HL-60 (cell line): ENCODE data around the gene FRRS1L.
A peak's percentile ranks its signal among the peaks of the same experiment; 100 is the strongest.

ENCODE experiments used
- DNase-seq, 2 experiments: peaks; one replicate each; pipeline ENCODE4 v3.0.0-alpha.2; 2010 to 2020; ENCODE audit warnings: low read depth in 1 of 2, low spot score in 1 of 2
- H3K27ac ChIP-seq: fragments of 250-450 bp; sonication (Bioruptor Pico); replicated peaks from 2 replicates; pipeline ENCODE4 v1.5.1; 2020; ENCODE audit warnings: mild to moderate bottlenecking, moderate library complexity
- H3K27me3 ChIP-seq: fragments of 250-450 bp; sonication (Bioruptor Pico); 2 replicates; pipeline ENCODE4 v1.5.1; 2021; ENCODE audit warnings: mild to moderate bottlenecking, moderate library complexity; ENCODE audit not compliant: insufficient read depth, poor library complexity, severe bottlenecking
- H3K4me3 ChIP-seq: replicated peaks from 2 replicates; pipeline ENCODE4 v1.5.1; 2011; ENCODE audit warnings: mild to moderate bottlenecking, control low read depth, low read length; ENCODE audit not compliant: insufficient read depth
- GABPA ChIP-seq: IDR thresholded peaks from 2 replicates; pipeline ENCODE4 v1.6.1; 2012; ENCODE audit warnings: low read depth
- POLR2AphosphoS5 ChIP-seq: IDR thresholded peaks from 2 replicates; pipeline ENCODE4 v1.6.1; 2012; ENCODE audit warnings: low read depth
- SPI1 ChIP-seq: IDR thresholded peaks from 2 replicates; pipeline ENCODE4 v1.6.1; 2012; ENCODE audit warnings: low read depth, mild to moderate bottlenecking, borderline replicate concordance
- TF ChIP-seq, protein P1 (sequence below): IDR thresholded peaks from one replicate; pipeline ENCODE4 v1.5.1; 2011; ENCODE audit warnings: low read length, control low read depth, inconsistent platforms; ENCODE audit not compliant: insufficient read depth
- TF ChIP-seq, protein P2 (sequence below): IDR thresholded peaks from 2 replicates; pipeline ENCODE4 v1.6.1; 2012; ENCODE audit warnings: low read depth; ENCODE audit not compliant: insufficient replicate concordance

FRRS1L gene

DNA sequence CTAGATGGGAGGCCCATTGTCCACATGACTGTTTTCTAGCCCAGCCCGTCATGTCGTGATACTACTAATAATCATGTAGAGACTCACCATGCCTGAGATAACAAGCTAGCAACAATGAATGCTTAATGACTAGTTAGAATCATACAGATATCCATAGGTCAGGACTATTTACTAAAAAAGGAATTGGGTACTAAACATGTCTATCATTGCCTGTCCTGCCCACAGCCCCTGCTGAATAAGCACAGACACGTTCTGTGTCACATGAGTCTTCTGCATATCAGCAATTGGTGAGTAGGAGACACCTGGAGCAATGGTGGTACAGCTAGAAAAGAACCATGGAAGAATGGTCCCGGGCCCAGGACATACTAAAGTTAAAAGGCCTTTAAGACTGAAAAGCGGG is 18.0 kb downstream of the FRRS1L start:
- H3K27ac ChIP-seq = no peak overlapping the region
- TF ChIP-seq POLR2AphosphoS5 (no peak), GABPA (no peak), SPI1 (no peak)
- TF ChIP-seq, protein P1, sequence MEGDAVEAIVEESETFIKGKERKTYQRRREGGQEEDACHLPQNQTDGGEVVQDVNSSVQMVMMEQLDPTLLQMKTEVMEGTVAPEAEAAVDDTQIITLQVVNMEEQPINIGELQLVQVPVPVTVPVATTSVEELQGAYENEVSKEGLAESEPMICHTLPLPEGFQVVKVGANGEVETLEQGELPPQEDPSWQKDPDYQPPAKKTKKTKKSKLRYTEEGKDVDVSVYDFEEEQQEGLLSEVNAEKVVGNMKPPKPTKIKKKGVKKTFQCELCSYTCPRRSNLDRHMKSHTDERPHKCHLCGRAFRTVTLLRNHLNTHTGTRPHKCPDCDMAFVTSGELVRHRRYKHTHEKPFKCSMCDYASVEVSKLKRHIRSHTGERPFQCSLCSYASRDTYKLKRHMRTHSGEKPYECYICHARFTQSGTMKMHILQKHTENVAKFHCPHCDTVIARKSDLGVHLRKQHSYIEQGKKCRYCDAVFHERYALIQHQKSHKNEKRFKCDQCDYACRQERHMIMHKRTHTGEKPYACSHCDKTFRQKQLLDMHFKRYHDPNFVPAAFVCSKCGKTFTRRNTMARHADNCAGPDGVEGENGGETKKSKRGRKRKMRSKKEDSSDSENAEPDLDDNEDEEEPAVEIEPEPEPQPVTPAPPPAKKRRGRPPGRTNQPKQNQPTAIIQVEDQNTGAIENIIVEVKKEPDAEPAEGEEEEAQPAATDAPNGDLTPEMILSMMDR = no peak
- TF ChIP-seq, protein P2, sequence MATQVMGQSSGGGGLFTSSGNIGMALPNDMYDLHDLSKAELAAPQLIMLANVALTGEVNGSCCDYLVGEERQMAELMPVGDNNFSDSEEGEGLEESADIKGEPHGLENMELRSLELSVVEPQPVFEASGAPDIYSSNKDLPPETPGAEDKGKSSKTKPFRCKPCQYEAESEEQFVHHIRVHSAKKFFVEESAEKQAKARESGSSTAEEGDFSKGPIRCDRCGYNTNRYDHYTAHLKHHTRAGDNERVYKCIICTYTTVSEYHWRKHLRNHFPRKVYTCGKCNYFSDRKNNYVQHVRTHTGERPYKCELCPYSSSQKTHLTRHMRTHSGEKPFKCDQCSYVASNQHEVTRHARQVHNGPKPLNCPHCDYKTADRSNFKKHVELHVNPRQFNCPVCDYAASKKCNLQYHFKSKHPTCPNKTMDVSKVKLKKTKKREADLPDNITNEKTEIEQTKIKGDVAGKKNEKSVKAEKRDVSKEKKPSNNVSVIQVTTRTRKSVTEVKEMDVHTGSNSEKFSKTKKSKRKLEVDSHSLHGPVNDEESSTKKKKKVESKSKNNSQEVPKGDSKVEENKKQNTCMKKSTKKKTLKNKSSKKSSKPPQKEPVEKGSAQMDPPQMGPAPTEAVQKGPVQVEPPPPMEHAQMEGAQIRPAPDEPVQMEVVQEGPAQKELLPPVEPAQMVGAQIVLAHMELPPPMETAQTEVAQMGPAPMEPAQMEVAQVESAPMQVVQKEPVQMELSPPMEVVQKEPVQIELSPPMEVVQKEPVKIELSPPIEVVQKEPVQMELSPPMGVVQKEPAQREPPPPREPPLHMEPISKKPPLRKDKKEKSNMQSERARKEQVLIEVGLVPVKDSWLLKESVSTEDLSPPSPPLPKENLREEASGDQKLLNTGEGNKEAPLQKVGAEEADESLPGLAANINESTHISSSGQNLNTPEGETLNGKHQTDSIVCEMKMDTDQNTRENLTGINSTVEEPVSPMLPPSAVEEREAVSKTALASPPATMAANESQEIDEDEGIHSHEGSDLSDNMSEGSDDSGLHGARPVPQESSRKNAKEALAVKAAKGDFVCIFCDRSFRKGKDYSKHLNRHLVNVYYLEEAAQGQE = no peak
- H3K4me3 ChIP-seq = no peak overlapping the region
- DNase-seq = no peak
- no peaks in the 10 kb centered on the region for H3K27me3 ChIP-seq

DNA sequence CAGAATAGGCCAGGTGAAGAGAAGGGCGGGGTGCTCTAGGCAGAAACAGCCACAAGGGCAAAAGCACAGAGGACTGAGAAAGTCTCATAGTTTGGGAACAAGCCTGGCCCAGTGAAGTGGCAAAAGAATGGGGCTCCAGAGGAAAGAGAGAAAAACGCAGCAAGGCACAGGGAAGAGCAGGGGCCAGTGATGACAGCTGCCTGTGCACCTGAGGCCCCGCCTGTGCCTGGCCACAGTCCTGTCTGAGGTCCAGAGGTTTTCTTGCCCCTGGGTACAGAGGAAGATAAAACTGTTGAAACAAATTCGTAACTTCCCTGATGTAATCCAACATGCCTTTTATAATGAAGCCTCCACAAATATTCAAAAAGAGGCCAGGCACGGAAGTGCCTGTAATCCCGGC is 22.0 kb downstream of the FRRS1L start:
- DNase-seq = no peak
- TF ChIP-seq, protein P1 = no peak
- TF ChIP-seq POLR2AphosphoS5 (no peak), GABPA (no peak), SPI1 (no peak)
- TF ChIP-seq, protein P2 = no peak
- Histone ChIP-seq H3K27me3 (no peaks in the 10 kb centered on the region), H3K4me3 (no peak overlapping the region), H3K27ac (no peak overlapping the region)

DNA sequence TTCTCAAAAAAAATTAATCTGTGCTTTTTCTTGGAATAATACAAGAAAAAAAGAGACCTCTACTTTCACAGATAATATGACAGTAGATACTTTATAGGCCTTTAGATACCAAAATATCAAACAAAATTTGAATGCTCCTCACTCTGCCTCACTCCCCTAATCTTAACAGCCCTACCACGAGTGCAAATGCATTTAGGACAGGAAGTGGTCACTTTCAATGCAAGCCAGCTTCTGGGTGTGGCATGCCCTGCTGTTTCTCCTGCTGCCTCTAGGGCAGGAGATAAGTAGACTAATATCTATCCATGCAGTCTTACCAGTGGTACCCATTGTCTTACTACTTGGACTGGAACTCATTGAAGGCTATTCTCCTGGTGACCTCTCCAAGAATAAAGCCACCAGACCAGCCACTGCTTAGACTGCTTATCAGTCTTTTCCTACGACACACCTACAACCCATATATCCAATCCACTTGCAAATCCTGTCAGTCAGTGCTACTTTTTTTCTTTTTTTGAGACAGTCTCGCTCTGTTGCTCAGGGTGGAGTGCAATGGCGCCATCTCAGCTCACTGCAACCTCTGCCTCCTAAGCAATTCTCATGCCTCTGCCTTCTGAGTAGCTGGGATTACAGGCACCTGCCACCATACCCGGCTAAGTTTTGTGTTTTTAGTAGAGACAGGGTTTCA is 23.0 kb downstream of the FRRS1L start:
- TF ChIP-seq SPI1 (peak; percentile 47; the same call in 1 of the 2 replicates), GABPA (no peak)
- TF ChIP-seq, protein P1 = peak; percentile 32
- DNase-seq = peak in 1 of 2 experiments; percentile 28
- no peak overlapping the region for H3K27ac ChIP-seq

DNA sequence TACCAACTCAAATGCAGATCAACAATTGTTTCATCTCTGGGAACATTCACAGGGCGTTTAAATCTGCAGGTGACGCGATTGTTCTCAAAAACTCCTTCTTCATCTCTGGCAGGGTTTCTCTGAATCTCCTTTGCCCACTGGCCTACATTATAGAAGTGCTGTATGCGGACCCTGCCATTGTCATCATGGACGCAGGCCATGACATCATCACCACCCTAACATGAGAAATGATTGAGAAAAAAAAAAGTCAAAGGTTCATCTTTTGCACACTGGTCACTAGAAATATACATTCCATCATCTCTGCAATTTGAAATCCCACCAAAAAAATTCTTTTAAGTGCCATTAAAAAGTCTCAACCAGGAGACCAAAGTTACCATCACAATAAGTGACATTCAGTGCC is 25.7 kb downstream of the FRRS1L start:
- no peak overlapping the region for H3K4me3 ChIP-seq
- TF ChIP-seq SPI1 (no peak), POLR2AphosphoS5 (no peak), GABPA (no peak)
- TF ChIP-seq, protein P2 = no peak
- TF ChIP-seq, protein P1 = no peak
- H3K27me3 ChIP-seq = no peaks in the 10 kb centered on the region
- H3K27ac ChIP-seq = no peak overlapping the region
- DNase-seq = no peak

More for the DNA sequence above, 23.0 kb downstream of the FRRS1L start:
- Histone ChIP-seq H3K4me3 (no peak overlapping the region), H3K27me3 (no peaks in the 10 kb centered on the region)
